Gastroesophageal sphincter (tissue), 4 donors: Measurements from ENCODE around the gene FYN. TPM values are rescaled to one million over a fixed set of nuclear protein-coding genes. Genes with fewer than 3 reads are reported as not detected.

ENCODE experiments used
- ATAC-seq: fragments of 150-250 bp; one replicate; pipeline ENCODE4 v1.9.1; 2016; ENCODE audit warnings: mild to moderate bottlenecking, moderate library complexity
- H3K27ac ChIP-seq, 4 donors: fragments of 200-600 bp; sonication (generic) in 3 of 4; 1 replicate in 3 of 4; 2 replicates in 1 of 4; pipeline ENCODE4 v1.5.1; 2016 to 2019
- H3K27me3 ChIP-seq: fragments of 200-600 bp; sonication (generic); one replicate; pipeline ENCODE4 v1.5.1; 2019
- H3K36me3 ChIP-seq, 2 donors: fragments of 200-600 bp; sonication (generic); one replicate each; pipeline ENCODE4 v1.5.1; 2019; ENCODE audit warnings: control low read depth in 1 of 2
- H3K4me1 ChIP-seq, 3 donors: fragments of 200-600 bp; sonication (generic); 1 replicate in 2 of 3; 2 replicates in 1 of 3; pipeline ENCODE4 v1.5.1; 2016 to 2019; ENCODE audit warnings: control low read depth in 2 of 3
- H3K4me3 ChIP-seq, 2 donors: fragments of 200-600 bp; sonication (generic); one replicate each; pipeline ENCODE4 v1.5.1; 2019; ENCODE audit warnings: mild to moderate bottlenecking in 1 of 2, moderate library complexity in 1 of 2
- H3K9me3 ChIP-seq, 3 donors: fragments of 200-600 bp; sonication (generic); one replicate each; pipeline ENCODE4 v1.5.1; 2017 to 2019; ENCODE audit warnings: control low read depth in 2 of 3
- EP300 ChIP-seq: sonication (generic); formaldehyde crosslinking; IDR thresholded peaks from one replicate; pipeline ENCODE4 v1.6.1; 2017; ENCODE audit warnings: antibody characterized with exemption, mild to moderate bottlenecking
- POLR2A ChIP-seq, 2 donors: fragments of 450-650 bp; IDR thresholded peaks; one replicate each; pipeline ENCODE4 v1.6.1; 2017; ENCODE audit warnings: antibody characterized with exemption in 2 of 2, mild to moderate bottlenecking in 2 of 2, moderate library complexity in 1 of 2
- POLR2AphosphoS5 ChIP-seq: sonication (generic); formaldehyde crosslinking; IDR thresholded peaks from one replicate; pipeline ENCODE4 v1.6.1; 2017; ENCODE audit warnings: antibody characterized with exemption
- WGBS, 2 donors: methylation state at CpG; one replicate each; pipeline ENCODE4 v1.1.5; 2018; ENCODE audit warnings: low coverage in 1 of 2; 5-methylcytosine and 5-hydroxymethylcytosine counted together
- total RNA-seq, 4 donors: library from RNA; depleted of rRNA; stranded (reverse); fragments of >200 nt; gene quantifications; one replicate each; pipeline ENCODE4 v1.1.0, GENCODE V29; 2016
- TF ChIP-seq, protein P1 (sequence below), 4 experiments: fragments of 200-600 bp in 2 of 4; fragments of 450-650 bp in 2 of 4; sonication (generic) in 1 of 4; IDR thresholded peaks; one replicate each; pipeline ENCODE4 v1.5.1; 2017 to 2019; ENCODE audit warnings: antibody characterized with exemption in 4 of 4, mild to moderate bottlenecking in 2 of 4, moderate library complexity in 2 of 4

FYN gene
- total RNA-seq, 4 donors from 2014 or later, result 58.6 to 101 (median 69.9) TPM

DNA sequence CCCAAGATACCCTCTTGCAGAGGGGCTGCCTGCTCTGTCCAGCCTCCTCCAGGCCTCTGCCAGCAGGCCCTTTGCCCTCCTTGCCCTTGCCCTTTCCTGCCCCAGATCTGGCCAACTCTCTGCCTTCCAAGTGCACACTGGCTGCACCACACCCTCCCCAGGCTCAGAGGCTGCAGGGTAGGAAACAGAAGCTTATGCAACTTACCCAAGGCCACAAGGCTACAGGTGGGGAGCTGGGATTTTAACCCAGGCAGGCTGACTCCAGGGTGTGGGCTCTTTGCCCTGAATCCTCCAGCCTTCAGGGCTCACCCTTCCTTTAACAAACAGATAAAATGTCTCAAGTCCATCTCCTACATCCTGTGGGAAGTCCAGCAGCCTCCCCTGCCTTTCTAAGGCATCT, 253.1 kb downstream of the FYN start:
- ATAC-seq, result no peak
- TF ChIP-seq, protein P1, sequence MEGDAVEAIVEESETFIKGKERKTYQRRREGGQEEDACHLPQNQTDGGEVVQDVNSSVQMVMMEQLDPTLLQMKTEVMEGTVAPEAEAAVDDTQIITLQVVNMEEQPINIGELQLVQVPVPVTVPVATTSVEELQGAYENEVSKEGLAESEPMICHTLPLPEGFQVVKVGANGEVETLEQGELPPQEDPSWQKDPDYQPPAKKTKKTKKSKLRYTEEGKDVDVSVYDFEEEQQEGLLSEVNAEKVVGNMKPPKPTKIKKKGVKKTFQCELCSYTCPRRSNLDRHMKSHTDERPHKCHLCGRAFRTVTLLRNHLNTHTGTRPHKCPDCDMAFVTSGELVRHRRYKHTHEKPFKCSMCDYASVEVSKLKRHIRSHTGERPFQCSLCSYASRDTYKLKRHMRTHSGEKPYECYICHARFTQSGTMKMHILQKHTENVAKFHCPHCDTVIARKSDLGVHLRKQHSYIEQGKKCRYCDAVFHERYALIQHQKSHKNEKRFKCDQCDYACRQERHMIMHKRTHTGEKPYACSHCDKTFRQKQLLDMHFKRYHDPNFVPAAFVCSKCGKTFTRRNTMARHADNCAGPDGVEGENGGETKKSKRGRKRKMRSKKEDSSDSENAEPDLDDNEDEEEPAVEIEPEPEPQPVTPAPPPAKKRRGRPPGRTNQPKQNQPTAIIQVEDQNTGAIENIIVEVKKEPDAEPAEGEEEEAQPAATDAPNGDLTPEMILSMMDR (IDR thresholded peaks at IDR 0.05), result no peak
- TF ChIP-seq EP300 (no peak), POLR2A (IDR thresholded peaks at IDR 0.05) (no peak), POLR2AphosphoS5 (no peak)
- no peaks in the 10 kb centered on the region for H3K36me3 ChIP-seq
- no peak overlapping the region for H3K4me3 ChIP-seq
- no peaks in the 10 kb centered on the region for H3K9me3 ChIP-seq
- no peaks in the 10 kb centered on the region for H3K27me3 ChIP-seq
- H3K4me1 ChIP-seq, result peaks cover 0 to 4% (median 0%) of the 10 kb centered on the region in 3 donors
- no peak overlapping the region for H3K27ac ChIP-seq

- no peaks in the 10 kb centered on the region for H3K4me1 ChIP-seq
- ATAC-seq, result no peak
- H3K27ac ChIP-seq, result no peak overlapping the region
- no peaks in the 10 kb centered on the region for H3K27me3 ChIP-seq
- WGBS, 2 donors, result 98% methylated on average over 6 of the region's 6 CpGs
- TF ChIP-seq EP300, result no peak
- no peak for TF ChIP-seq POLR2A (IDR thresholded peaks at IDR 0.05)
- TF ChIP-seq, protein P1 (IDR thresholded peaks at IDR 0.05), result no peak
- TF ChIP-seq POLR2AphosphoS5, result no peak
- no peaks in the 10 kb centered on the region for H3K9me3 ChIP-seq
- no peak overlapping the region for H3K4me3 ChIP-seq
- H3K36me3 ChIP-seq, result no peaks in the 10 kb centered on the region
Measured at GRCh38 chr6:111618407-111618806, 254.8 kb downstream of the FYN start.

DNA sequence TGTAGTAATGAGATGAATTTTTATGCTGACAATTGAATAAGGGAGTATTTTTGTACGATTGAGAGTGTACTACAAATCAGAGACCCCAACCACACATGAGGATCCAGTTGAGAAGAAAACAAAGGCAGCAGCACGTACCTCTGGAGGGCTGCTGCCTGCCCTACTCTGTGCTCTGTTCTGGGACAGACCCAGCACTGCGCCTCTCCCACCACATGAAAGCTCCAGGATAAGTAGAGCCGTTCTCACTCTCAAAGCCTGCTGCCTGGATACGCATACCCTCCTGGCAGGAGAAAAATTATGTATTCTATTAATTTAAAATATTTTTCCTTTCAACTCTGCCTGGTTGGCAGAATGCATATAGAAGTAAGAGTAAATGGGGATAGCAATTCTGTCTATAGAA, 256.1 kb downstream of the FYN start:
- TF ChIP-seq, protein P1 (IDR thresholded peaks at IDR 0.05), result no peak
- TF ChIP-seq POLR2A (IDR thresholded peaks at IDR 0.05) (no peak), EP300 (no peak), POLR2AphosphoS5 (no peak)
- H3K36me3 ChIP-seq, result no peaks in the 10 kb centered on the region
- H3K9me3 ChIP-seq, result no peaks in the 10 kb centered on the region
- ATAC-seq, result no peak
- H3K4me3 ChIP-seq, result no peak overlapping the region
- no peak overlapping the region for H3K27ac ChIP-seq
- 85 to 92% methylated on average over 2 to 5 of the region's 5 CpGs for WGBS, 2 donors
- H3K4me1 ChIP-seq, result no peaks in the 10 kb centered on the region
- H3K27me3 ChIP-seq, result no peaks in the 10 kb centered on the region

DNA sequence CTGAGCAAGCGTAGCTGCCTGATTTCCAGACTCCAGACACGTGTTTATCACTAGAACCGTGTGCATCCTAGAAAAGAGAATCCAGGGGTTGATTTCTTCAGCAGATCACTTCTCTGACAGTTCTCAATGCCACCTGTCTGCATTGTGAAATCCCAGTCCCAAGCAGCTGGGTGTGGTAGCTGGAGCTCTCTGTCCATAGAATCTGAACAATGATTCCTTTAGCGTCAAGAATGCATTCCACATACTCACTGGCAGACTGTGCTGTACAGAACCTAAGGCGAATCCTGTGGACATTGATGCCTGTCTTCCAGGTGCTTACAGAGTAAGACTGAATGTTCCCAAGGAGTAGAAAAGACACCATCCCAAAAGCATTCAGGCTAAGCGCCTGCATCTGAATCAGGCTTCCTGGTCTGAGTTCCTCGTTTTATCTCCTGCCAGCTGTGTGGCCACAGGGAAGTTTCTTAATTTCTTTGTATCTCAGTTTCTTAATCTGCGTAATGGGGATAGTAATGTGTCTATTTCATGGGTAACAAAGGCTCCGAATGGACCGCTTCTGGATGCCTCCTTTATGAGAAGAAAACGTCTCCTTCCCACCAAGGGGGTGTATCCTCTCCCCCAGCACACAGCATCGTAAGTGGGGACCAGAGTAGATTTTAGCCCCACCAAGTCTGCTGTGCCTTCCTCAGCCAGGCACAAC, 257.2 kb downstream of the FYN start:
- H3K4me3 ChIP-seq, result no peak overlapping the region
- H3K4me1 ChIP-seq, result no peaks in the 10 kb centered on the region
- H3K27ac ChIP-seq, result no peak overlapping the region
- WGBS, 2 donors, result 77 to 79% methylated on average over 8 to 11 of the region's 12 CpGs
- no peaks in the 10 kb centered on the region for H3K36me3 ChIP-seq
- no peaks in the 10 kb centered on the region for H3K9me3 ChIP-seq
- ATAC-seq, result no peak
- no peak for TF ChIP-seq EP300
- TF ChIP-seq POLR2AphosphoS5, result no peak
- TF ChIP-seq, protein P1 (IDR thresholded peaks at IDR 0.05), result no peak
- H3K27me3 ChIP-seq, result no peaks in the 10 kb centered on the region

DNA sequence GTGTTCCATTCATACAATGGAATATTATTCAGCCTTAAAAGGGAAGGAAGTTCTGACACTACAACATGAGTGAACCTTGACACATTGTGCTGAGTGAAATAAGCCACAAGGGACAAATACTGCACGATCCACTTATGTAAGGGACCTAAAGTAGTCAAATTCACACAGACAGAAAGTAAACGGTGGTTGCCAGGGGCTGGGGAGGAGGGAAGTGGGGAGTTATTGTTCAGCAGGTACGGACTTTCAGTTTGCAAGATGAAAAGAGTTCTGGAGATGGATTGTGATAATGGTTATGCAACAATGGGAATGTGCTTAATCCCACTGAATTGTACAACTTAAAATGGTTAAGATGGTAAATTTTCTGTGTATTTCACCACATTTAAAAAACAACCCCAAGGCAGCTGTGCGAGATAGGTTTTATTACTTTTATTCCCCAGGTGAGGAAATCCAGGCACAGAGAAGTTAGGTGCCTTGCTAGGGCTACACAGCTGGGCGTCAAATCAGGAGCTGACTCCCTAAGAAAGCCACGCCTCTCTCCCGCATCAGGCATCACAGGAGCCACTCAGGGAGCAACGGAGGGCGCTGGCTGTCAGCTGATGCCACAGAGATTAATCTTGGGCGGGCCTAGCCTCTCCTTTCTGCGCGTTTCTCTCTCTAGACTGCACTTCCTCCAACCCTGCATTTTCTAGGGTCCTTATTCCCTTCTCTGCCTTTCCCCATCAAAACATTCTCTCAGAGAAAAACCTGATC, 258.2 kb downstream of the FYN start:
- Histone ChIP-seq H3K27ac (no peak overlapping the region), H3K4me3 (no peak overlapping the region), H3K27me3 (no peaks in the 10 kb centered on the region), H3K4me1 (no peaks in the 10 kb centered on the region), H3K9me3 (no peaks in the 10 kb centered on the region), H3K36me3 (no peaks in the 10 kb centered on the region)
- ATAC-seq, result no peak
- TF ChIP-seq POLR2A (IDR thresholded peaks at IDR 0.05) (no peak), EP300 (no peak), POLR2AphosphoS5 (no peak)
- TF ChIP-seq, protein P1 (IDR thresholded peaks at IDR 0.05), result no peak
- whole genome bisulfite sequencing, 2 donors, result 71 to 75% methylated on average over 9 to 12 of the region's 12 CpGs
